Frontal cortex (tissue), 4 donors: Measurements from ENCODE around the gene FN3K. TPM values are rescaled to one million over a fixed set of nuclear protein-coding genes. Genes with fewer than 3 reads are reported as not detected.
"Not testable (repeated sequence)": the region's sequence is repeated elsewhere in the genome, so short reads cannot be mapped to it uniquely, and the experiment has no call there.

Experiments used
- DNase-seq, 2 donors: peaks; one replicate each; pipeline ENCODE4 v3.0.0; 2012; ENCODE audit warnings: low spot score in 2 of 2
- FAIRE-seq: peaks from 2 replicates; lab custom pipeline; 2012; peaks lifted over from hg19 to GRCh38; lab: Jason Lieb, UNC
- total RNA-seq: library from RNA; depleted of rRNA; stranded (reverse); fragments of >200 nt; gene quantifications from one replicate; pipeline ENCODE4 v1.2.3, GENCODE V29; 2014
- donor health status: control.
- donor health status: control.
- donor health status: control.

FN3K gene
- total RNA-seq, 1 donor from 2014 or later = 9.8 TPM

DNA sequence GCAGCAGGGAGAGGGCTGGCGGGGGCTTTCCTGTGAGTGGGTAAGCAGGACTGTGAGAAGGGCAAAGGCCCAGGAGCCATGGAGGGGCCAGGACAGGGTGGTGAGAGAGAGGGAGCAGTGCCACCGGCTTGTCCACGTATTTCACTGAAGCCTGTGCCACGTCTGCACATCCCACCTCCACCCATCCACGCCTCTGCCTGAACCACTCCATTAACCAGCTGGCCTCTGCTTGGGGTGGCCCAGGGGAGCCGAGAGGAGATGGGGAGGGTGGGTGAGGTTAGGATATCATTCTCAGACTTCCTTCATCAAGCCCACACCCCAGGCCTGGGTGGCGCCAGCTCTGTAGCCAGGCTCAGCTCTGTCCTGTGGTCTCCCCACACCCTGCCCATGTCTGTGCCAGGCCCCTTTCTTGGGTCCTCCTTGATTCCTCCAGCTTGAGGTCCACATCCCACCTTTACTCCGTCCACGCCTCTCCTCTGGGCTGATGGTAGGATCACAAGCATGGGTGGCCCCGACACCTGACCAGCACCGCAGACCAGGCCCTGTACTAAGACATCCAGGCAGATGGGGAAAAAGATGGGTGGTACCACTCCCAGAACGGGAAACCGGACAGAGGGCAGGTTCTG lies 3.2 kb upstream of the FN3K start:
- FAIRE-seq (no peak), DNase-seq (no peak)

- DNase-seq = no peak
- FAIRE-seq = no peak
Measured at GRCh38 chr17:82736511-82737185, 1.2 kb downstream of the FN3K start.

- DNase-seq (peak; percentile 62 to 78), FAIRE-seq (peak; percentile 36)
Measured at GRCh38 chr17:82737967-82738877, 2.8 kb downstream of the FN3K start.

DNA sequence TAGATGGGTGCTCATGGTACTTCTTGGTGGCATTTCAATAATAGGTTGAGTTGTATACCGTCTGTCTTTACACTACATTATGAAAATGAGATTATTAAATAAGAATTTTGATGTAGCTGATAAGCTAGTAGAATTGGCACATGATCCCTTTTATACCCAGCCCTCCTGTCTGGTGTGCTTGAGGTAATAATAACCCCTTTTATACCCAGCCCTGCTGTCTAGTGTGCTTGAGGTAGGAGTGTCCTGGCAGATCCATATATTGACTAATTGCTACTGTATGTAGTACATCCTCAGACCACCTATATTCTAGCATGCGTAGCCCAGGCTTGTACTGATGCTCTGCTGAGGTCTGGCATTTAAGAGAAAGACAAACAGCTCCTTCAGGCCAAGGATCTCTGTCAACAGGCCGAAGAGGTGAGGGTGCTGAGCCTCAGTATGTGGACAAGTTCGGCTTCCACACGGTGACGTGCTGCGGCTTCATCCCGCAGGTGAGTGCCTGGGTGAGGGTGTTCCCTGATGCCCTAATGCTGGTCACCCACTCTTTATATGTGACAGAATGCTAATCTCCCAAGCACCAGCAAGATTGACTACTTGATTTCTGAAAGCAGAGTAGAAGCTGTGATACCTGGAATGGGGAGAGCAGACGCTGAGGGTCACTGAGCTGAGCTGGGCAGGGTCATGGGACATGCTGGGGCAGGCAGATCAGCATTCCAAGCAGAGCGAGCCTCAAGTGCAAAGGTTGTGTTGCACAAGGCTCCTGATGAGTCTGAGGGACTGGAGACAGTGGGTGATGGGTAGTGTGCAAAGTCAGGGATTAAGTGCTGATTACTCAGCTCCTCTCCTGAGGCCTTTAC lies 5.7 kb downstream of the FN3K start:
- FAIRE-seq = no peak
- DNase-seq = no peak

GRCh38 chr17:82743344-82744219 lies 8.2 kb downstream of the FN3K start:
- no peak for FAIRE-seq

DNA sequence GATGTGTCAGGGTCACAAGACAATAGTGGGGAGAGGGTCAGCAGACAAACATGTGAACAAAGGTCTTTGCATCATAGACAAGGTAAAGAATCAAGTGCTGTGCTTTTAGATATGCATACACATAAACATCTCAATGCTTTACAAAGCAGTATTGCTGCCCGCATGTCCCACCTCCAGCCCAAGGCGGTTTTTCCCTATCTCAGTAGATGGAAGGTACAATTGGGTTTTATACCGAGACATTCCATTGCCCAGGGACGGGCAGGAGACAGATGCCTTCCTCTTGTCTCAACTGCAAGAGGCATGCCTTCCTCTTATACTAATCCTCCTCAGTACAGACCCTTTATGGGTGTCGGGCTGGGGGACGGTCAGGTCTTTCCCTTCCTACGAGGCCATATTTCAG lies 9.3 kb downstream of the FN3K start:
- not testable (repeated sequence) for FAIRE-seq, DNase-seq

More at GRCh38 chr17:82743344-82744219, 8.2 kb downstream of the FN3K start:
- DNase-seq = no peak

DNA sequence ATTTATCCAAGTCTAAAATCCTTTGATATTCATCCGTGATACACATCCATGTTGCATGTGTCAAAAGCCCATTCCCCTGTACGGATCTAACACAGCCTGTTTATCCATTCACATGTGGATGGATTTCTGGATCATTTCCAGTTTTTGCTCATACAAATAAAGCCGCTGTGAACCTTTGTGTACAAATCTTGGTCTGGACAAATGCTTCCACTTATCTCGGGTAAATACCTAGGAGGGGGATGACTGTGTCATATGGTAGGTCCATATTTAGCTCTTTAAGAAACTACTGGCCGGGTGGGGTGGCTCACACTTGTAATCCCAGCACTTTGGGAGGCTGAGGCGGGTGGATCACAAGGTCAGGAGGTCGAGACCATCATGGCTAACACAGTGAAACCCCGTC lies 10.1 kb downstream of the FN3K start:
- FAIRE-seq (no peak), DNase-seq (no peak)

DNA sequence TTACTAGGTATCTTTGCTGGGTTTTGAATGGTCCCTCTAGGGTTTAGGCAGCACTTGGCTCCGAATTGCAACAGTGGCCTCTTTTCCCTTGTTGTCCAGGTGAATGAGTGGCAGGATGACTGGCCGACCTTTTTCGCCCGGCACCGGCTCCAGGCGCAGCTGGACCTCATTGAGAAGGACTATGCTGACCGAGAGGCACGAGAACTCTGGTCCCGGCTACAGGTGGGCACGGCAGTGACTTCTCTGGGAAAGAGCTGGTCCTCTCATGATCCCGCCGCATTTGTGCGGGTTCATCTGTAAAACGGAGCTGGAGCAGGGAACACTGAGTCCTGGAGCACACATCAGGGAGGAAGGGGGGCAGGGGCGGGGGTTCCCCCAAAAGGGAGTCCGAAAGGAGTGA lies 13.3 kb downstream of the FN3K start:
- FAIRE-seq (no peak), DNase-seq (no peak)

DNA sequence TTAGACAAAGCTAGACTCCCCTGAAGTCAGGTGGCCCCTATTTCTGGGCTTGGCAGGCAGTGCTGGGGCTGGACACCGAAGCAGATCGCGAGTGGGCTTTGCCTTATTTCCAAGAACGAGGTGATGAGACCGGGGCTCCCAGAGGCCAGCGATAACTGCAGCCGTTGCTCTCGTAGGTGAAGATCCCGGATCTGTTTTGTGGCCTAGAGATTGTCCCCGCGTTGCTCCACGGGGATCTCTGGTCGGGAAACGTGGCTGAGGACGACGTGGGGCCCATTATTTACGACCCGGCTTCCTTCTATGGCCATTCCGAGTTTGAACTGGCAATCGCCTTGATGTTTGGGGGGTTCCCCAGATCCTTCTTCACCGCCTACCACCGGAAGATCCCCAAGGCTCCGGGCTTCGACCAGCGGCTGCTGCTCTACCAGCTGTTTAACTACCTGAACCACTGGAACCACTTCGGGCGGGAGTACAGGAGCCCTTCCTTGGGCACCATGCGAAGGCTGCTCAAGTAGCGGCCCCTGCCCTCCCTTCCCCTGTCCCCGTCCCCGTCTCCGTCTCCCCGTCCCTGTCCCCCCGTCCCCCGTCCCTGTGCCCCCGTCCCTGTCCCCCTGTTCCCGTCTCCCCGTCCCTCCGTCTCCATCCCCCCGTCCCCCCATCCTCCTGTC lies 15.0 kb downstream of the FN3K start:
- FAIRE-seq (no peak), DNase-seq (no peak)

- DNase-seq (no peak), FAIRE-seq (no peak)
Measured at GRCh38 chr17:82751171-82751570, 15.8 kb downstream of the FN3K start.

GRCh38 chr17:82751571-82752370 lies 16.4 kb downstream of the FN3K start, which contains the start of gene TBCD:
TSS of gene TBCD (plus strand) at chr17:82752065. CDS start at chr17:82752194, 129 bp downstream.
- no peak for FAIRE-seq
- DNase-seq = peak; percentile 95 to 96

DNA sequence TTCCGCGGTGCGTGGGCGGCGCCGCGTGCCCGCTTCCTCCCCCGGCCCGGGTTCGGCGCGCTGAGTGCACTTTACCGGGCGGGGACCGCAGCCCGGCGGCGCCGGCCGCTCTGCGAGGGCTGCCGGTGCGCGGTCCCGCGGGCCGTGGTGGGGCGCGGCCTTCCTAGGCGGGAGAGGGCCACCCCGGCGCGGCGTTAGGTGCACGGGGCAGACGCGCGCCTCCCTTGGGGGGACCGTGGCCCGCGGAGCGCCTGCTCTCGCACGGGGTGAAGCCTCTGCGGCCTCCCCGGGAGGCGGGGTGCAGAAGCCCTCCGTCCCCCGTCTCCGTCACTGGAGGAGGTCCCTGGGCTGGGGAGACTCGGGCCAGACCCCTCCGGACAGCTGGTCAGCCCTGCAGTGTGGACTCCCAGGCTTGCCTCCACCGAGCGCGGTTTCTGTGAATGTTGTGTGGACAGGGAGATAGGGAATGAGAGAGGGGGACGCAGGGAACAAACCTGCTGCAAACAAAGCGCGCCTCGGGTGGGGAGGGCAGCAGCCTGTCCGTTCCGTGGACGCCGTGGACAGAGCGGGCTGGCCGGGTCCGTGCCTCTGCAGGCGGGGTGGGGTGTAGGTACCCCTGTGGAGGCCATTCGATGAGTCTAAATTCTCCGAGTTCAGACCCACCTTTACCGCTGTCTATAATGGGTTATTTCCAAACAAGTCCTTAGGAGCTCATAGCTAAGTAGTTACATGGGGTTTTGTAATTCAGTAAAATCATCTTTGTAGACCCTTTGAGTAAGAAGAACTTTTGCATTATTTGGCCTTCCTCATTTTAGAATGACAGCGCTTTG lies 17.2 kb downstream of the FN3K start:
- FAIRE-seq = no peak
- peak in 1 of 2 donors; percentile 37 for DNase-seq

- DNase-seq (no peak), FAIRE-seq (no peak)
Measured at GRCh38 chr17:82753201-82753464, 17.7 kb downstream of the FN3K start.

DNA sequence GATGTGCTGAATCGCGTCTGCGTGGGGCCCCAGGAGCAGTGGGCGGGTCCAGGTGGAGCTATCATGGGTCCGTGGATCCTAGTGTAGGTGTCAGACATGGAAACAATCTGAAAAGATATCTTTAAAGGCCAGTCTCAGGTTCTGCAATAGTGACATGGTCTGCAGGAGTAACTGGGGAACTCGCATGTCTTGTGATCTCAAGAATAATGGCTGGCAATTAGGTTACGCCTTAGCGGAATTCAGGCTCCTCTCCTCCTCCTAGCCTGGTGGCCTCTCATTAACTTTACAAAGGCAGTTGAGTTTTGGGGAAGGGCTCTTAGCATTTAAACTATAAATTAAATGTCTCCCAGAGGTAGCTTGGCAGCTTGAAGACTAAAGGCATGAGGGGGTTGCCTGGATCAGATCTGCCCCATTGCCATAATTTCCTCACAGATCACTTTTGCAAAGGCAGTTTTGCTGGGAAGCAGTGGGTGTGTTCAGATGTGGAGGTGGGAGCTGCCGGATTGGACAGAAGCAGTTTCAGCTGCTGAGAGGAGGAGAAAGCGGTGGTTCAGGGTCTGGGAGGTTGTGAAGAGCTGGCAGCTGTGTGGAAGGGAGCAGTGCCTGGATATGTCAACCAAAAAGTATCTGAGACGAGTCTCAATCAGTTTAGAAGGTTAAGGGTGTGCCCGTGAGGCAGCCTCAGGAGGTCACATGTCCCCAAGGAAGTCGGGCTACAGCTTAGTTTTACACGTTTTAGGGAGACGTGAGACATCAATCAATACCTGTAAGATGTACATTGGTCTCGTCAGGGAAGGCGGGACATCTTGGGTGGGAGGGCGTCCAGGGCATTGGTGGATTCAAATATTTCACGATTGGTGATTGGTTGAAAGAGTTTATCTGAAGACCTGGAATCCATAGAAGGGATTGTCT lies 19.1 kb downstream of the FN3K start:
- no peak for FAIRE-seq
- no peak for DNase-seq

GRCh38 chr17:82756166-82756565 lies 20.8 kb downstream of the FN3K start:
- no peak for FAIRE-seq
- DNase-seq = no peak

DNA sequence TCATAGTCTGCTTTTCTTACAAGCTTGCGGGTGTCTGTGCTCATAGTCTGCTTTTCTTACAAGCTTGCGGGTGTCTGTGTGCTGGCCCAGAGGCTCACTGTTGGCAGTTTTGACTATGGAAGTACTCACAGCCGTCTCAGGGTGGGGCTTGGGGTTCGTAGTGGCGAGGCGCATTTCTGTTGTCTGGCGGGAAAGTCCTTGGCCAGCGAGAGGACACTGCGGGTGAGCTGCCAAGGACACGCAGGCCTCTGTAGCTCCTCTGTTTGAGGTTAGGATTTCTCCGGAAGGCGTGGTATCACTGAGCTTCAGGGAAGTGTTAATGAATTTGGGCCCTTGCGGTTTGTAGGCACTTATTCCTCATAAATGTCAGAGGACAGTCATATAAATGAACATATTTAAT lies 30.0 kb downstream of the FN3K start:
- FAIRE-seq (no peak), DNase-seq (no peak)
